ENCODE measurements around the gene CACNB4. TPM values are rescaled to one million over a fixed set of nuclear protein-coding genes. Genes with fewer than 3 reads are reported as not detected.

CACNB4 gene
- polyA plus RNA-seq, 1 donor from 2014 or later: 29.0 TPM

DNA sequence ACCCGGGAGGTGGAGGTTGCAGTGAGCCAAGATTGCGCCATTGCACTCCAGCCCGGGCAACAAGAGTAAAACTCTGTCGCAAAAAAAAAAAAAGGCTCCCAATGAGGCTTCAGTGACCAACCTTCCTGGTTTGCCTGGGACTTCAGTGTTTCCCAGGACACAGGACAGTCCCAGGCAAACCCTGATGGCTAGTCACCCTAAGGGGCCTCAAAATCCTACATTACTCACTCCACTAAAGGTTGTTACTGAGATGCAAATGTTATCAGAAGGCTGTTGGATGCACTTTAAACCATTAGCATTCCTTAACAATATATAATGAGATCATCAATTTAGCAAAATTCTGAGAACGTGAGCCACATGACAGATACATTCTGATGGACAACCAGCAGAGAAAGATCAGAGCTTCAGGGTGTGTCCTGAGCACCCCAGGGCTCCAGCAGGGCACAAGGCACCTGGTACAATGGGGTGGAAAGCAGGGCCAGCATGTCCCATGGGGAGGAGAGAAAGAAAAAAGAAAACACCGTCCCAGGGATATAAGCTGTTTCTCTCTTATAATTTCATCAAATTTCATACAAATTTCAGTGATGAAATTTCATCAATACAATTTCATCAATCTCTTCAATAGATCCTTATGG lies 152.5 kb downstream of the CACNB4 start:
- Histone ChIP-seq H2AFZ (ENCODE audit: low read depth, low read length) (no peak overlapping the region), H3K9ac (ENCODE audit: low read length) (no peak overlapping the region), H4K20me1 (ENCODE audit: insufficient read depth) (no peaks in the 10 kb centered on the region), H3K4me3 (ENCODE audit: low read length) (no peak overlapping the region), H3K79me2 (replicated peaks; ENCODE audit: insufficient read depth, low read length) (no peaks in the 10 kb centered on the region), H3K9me2 (ENCODE audit: insufficient read depth, low read length) (no peaks in the 10 kb centered on the region), H3K9me3 (ENCODE audit: low read length) (no peaks in the 10 kb centered on the region), H3K27ac (ENCODE audit: low read length) (no peak overlapping the region), H3K4me2 (ENCODE audit: low read length) (no peak overlapping the region), H3K36me3 (ENCODE audit: insufficient read depth, low read length) (no peaks in the 10 kb centered on the region), H3K27me3 (ENCODE audit: insufficient read depth, low read depth, low read length) (peaks cover 5% of the 10 kb centered on the region), H3F3A (ENCODE audit: insufficient read depth, low read length, poor library complexity, severe bottlenecking) (no peaks in the 10 kb centered on the region)
- TF ChIP-seq MXI1 (conservative IDR thresholded peaks at IDR 0.05; ENCODE audit: poor library complexity, severe bottlenecking): no peak
- TF ChIP-seq RAD21 (conservative IDR thresholded peaks at IDR 0.05): no peak
- no peak for TF ChIP-seq EP300 (conservative IDR thresholded peaks at IDR 0.05; ENCODE audit: poor library complexity, severe bottlenecking)

DNA sequence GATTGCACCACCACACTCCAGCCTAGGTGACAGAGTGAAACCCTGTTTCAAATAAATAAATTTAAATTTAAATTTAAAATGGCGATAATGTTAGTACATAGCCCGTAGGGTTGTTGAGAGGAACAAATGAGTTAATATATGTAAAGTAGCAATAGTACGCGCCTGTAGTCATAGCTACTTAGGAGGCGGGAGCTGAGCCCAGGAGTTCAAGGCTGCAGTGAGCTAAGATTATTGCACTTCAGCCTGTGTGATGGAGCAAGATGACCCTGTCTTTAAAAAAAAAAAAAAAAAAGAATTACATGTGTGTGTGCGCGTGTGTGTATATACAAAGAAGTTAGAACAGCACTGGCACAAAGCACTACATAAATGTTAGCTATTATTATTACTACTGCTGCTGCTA lies 153.2 kb downstream of the CACNB4 start:
- H3K9me3 ChIP-seq (ENCODE audit: low read length): no peaks in the 10 kb centered on the region
- no peaks in the 10 kb centered on the region for H3F3A ChIP-seq (ENCODE audit: insufficient read depth, low read length, poor library complexity, severe bottlenecking)
- no peaks in the 10 kb centered on the region for H4K20me1 ChIP-seq (ENCODE audit: insufficient read depth)
- H3K27ac ChIP-seq (ENCODE audit: low read length): no peak overlapping the region
- no peak overlapping the region for H3K4me3 ChIP-seq (ENCODE audit: low read length)
- H3K4me2 ChIP-seq (ENCODE audit: low read length): no peak overlapping the region
- no peak for TF ChIP-seq MXI1 (conservative IDR thresholded peaks at IDR 0.05; ENCODE audit: poor library complexity, severe bottlenecking)
- TF ChIP-seq SMC3 (conservative IDR thresholded peaks at IDR 0.05; ENCODE audit: poor library complexity): no peak
- no peak for TF ChIP-seq TAF1 (IDR thresholded peaks at IDR 0.05; ENCODE audit: low read depth)
- TF ChIP-seq, protein P1, sequence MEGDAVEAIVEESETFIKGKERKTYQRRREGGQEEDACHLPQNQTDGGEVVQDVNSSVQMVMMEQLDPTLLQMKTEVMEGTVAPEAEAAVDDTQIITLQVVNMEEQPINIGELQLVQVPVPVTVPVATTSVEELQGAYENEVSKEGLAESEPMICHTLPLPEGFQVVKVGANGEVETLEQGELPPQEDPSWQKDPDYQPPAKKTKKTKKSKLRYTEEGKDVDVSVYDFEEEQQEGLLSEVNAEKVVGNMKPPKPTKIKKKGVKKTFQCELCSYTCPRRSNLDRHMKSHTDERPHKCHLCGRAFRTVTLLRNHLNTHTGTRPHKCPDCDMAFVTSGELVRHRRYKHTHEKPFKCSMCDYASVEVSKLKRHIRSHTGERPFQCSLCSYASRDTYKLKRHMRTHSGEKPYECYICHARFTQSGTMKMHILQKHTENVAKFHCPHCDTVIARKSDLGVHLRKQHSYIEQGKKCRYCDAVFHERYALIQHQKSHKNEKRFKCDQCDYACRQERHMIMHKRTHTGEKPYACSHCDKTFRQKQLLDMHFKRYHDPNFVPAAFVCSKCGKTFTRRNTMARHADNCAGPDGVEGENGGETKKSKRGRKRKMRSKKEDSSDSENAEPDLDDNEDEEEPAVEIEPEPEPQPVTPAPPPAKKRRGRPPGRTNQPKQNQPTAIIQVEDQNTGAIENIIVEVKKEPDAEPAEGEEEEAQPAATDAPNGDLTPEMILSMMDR (IDR thresholded peaks at IDR 0.05; ENCODE audit: poor library complexity, severe bottlenecking): no peak
- TF ChIP-seq, protein P2, sequence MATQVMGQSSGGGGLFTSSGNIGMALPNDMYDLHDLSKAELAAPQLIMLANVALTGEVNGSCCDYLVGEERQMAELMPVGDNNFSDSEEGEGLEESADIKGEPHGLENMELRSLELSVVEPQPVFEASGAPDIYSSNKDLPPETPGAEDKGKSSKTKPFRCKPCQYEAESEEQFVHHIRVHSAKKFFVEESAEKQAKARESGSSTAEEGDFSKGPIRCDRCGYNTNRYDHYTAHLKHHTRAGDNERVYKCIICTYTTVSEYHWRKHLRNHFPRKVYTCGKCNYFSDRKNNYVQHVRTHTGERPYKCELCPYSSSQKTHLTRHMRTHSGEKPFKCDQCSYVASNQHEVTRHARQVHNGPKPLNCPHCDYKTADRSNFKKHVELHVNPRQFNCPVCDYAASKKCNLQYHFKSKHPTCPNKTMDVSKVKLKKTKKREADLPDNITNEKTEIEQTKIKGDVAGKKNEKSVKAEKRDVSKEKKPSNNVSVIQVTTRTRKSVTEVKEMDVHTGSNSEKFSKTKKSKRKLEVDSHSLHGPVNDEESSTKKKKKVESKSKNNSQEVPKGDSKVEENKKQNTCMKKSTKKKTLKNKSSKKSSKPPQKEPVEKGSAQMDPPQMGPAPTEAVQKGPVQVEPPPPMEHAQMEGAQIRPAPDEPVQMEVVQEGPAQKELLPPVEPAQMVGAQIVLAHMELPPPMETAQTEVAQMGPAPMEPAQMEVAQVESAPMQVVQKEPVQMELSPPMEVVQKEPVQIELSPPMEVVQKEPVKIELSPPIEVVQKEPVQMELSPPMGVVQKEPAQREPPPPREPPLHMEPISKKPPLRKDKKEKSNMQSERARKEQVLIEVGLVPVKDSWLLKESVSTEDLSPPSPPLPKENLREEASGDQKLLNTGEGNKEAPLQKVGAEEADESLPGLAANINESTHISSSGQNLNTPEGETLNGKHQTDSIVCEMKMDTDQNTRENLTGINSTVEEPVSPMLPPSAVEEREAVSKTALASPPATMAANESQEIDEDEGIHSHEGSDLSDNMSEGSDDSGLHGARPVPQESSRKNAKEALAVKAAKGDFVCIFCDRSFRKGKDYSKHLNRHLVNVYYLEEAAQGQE (IDR thresholded peaks at IDR 0.05; ENCODE audit: borderline replicate concordance): no peak
- no peak for TF ChIP-seq EZH2 (IDR thresholded peaks at IDR 0.05; ENCODE audit: borderline replicate concordance, insufficient read depth, low read length, poor library complexity, severe bottlenecking)
- no peak for TF ChIP-seq POLR2AphosphoS5 (IDR thresholded peaks at IDR 0.05)
- TF ChIP-seq EP300 (conservative IDR thresholded peaks at IDR 0.05; ENCODE audit: poor library complexity, severe bottlenecking): no peak
- no peak for TF ChIP-seq RAD21 (conservative IDR thresholded peaks at IDR 0.05)
- no peak overlapping the region for H3K9ac ChIP-seq (ENCODE audit: low read length)
- H3K27me3 ChIP-seq (ENCODE audit: insufficient read depth, low read depth, low read length): peaks cover 5% of the 10 kb centered on the region
- H3K36me3 ChIP-seq (ENCODE audit: insufficient read depth, low read length): no peaks in the 10 kb centered on the region
- H3K79me2 ChIP-seq (replicated peaks; ENCODE audit: insufficient read depth, low read length): no peaks in the 10 kb centered on the region
- no peak overlapping the region for H2AFZ ChIP-seq (ENCODE audit: low read depth, low read length)
- no peaks in the 10 kb centered on the region for H3K9me2 ChIP-seq (ENCODE audit: insufficient read depth, low read length)
